ENCODE data around the gene DCLK2. TPM values are rescaled to one million over a fixed set of nuclear protein-coding genes. Genes with fewer than 3 reads are reported as not detected.

DCLK2 gene
- total and polyA plus RNA-seq, 2 donors (not counting 1 experiment from before 2014, with no cell fraction given), result 0.91 to 3.3 TPM

GRCh38 chr4:150211016-150211415 is 132.8 kb downstream of the DCLK2 start:
- Histone ChIP-seq H3K4me2 (replicated peaks; ENCODE audit: low read depth, low read length, poor library complexity, severe bottlenecking) (no peak overlapping the region), H3K27ac (ENCODE audit: low read length in 2 of 2) (no peak overlapping the region), H2AFZ (ENCODE audit: insufficient read depth, low read depth, low read length, poor library complexity, severe bottlenecking) (no peak overlapping the region), H3K4me3 (ENCODE audit: control extremely low read depth in 1 of 5, extremely low read depth in 1 of 5, insufficient read depth in 1 of 5, low read depth in 2 of 5, low read length in 4 of 5) (no peak overlapping the region), H3K9ac (ENCODE audit: low read length) (no peak overlapping the region), H3K9me3 (ENCODE audit: control extremely low read depth in 1 of 3, control insufficient read depth in 2 of 3, insufficient read depth in 1 of 3, low read length in 2 of 3) (no peaks in the 10 kb centered on the region), H3K27me3 (replicated peaks in 1 of 4; ENCODE audit: control extremely low read depth in 1 of 4, control insufficient read depth in 3 of 4, insufficient read depth in 4 of 4, low read length in 3 of 4) (no peaks in the 10 kb centered on the region), H4K20me1 (ENCODE audit: control insufficient read depth, insufficient read depth, low read length, poor library complexity, severe bottlenecking) (no peaks in the 10 kb centered on the region), H3K79me2 (ENCODE audit: control insufficient read depth, insufficient read depth, low read length) (no peaks in the 10 kb centered on the region), H3K36me3 (replicated peaks in 1 of 2; ENCODE audit: control extremely low read depth in 1 of 2, control insufficient read depth in 1 of 2, extremely low read depth in 1 of 2, insufficient read depth in 2 of 2, low read length in 1 of 2) (no peaks in the 10 kb centered on the region), H3K4me1 (ENCODE audit: control insufficient read depth in 2 of 2, insufficient read depth in 2 of 2, low read length in 2 of 2) (peaks cover 0 to 6% of the 10 kb centered on the region in 2 donors)
- Mint-ChIP-seq H3K27me3 (no peaks in the 10 kb centered on the region), H3K27ac (no peak overlapping the region), H3K9me3 (ENCODE audit: insufficient read depth) (no peaks in the 10 kb centered on the region), H3K4me3 (no peak overlapping the region), H3K4me1 (peaks cover 5% of the 10 kb centered on the region)
- WGBS (ENCODE audit: insufficient coverage), result 100% methylated on average over 6 of the region's 6 CpGs
- ChIA-PET CTCF (interaction anchor here (2.8 to 7.5 kb wide), 2 partner anchors 203 to 213 kb away, joined by 20 to 155 read pairs; no protein-coding TSS in a partner anchor), POLR2A (no interaction called here)
- no peak for DNase-seq
- TF ChIP-seq CTCF (IDR thresholded peaks at IDR 0.05) (no peak), EZH2 (IDR thresholded peaks at IDR 0.05; ENCODE audit: borderline replicate concordance, insufficient read depth, low read depth, low read length, poor library complexity, severe bottlenecking) (no peak)
- no peak for ATAC-seq (ENCODE audit: low read depth)
- intact Hi-C loops (cut with micrococcal nuclease), result no loop called here

GRCh38 chr4:150211799-150212445 is 133.7 kb downstream of the DCLK2 start:
- H3K4me1 Mint-ChIP-seq, result peaks cover 5% of the 10 kb centered on the region
- Histone ChIP-seq H3K4me3 (ENCODE audit: control extremely low read depth in 1 of 5, extremely low read depth in 1 of 5, insufficient read depth in 1 of 5, low read depth in 2 of 5, low read length in 4 of 5) (no peak overlapping the region), H3K27me3 (replicated peaks in 1 of 4; ENCODE audit: control extremely low read depth in 1 of 4, control insufficient read depth in 3 of 4, insufficient read depth in 4 of 4, low read length in 3 of 4) (no peaks in the 10 kb centered on the region), H3K9me3 (ENCODE audit: control extremely low read depth in 1 of 3, control insufficient read depth in 2 of 3, insufficient read depth in 1 of 3, low read length in 2 of 3) (no peaks in the 10 kb centered on the region), H3K4me2 (replicated peaks; ENCODE audit: low read depth, low read length, poor library complexity, severe bottlenecking) (no peak overlapping the region), H3K79me2 (ENCODE audit: control insufficient read depth, insufficient read depth, low read length) (no peaks in the 10 kb centered on the region), H2AFZ (ENCODE audit: insufficient read depth, low read depth, low read length, poor library complexity, severe bottlenecking) (no peak overlapping the region), H3K36me3 (replicated peaks in 1 of 2; ENCODE audit: control extremely low read depth in 1 of 2, control insufficient read depth in 1 of 2, extremely low read depth in 1 of 2, insufficient read depth in 2 of 2, low read length in 1 of 2) (no peaks in the 10 kb centered on the region), H3K4me1 (ENCODE audit: control insufficient read depth in 2 of 2, insufficient read depth in 2 of 2, low read length in 2 of 2) (peaks cover 0 to 6% of the 10 kb centered on the region in 2 donors), H3K9ac (ENCODE audit: low read length) (no peak overlapping the region), H3K27ac (ENCODE audit: low read length in 2 of 2) (no peak overlapping the region), H4K20me1 (ENCODE audit: control insufficient read depth, insufficient read depth, low read length, poor library complexity, severe bottlenecking) (no peaks in the 10 kb centered on the region)
- POLR2A ChIA-PET, result no interaction called here
- H3K27me3 Mint-ChIP-seq, result no peaks in the 10 kb centered on the region
- DNase-seq (no peak), ATAC-seq (ENCODE audit: low read depth) (no peak)
- CTCF ChIA-PET, result interaction anchor here (7.5 kb wide), 1 partner anchor 204 kb away, joined by 155 read pairs; no protein-coding TSS in a partner anchor
- no peak overlapping the region for H3K4me3 Mint-ChIP-seq
- intact Hi-C loops (cut with micrococcal nuclease), result no loop called here
- no peak overlapping the region for H3K27ac Mint-ChIP-seq
- WGBS (ENCODE audit: insufficient coverage), result 76% methylated on average over 3 of the region's 4 CpGs
- TF ChIP-seq EZH2 (IDR thresholded peaks at IDR 0.05; ENCODE audit: borderline replicate concordance, insufficient read depth, low read depth, low read length, poor library complexity, severe bottlenecking), result no peak
- no peak for TF ChIP-seq CTCF (IDR thresholded peaks at IDR 0.05)
- H3K9me3 Mint-ChIP-seq (ENCODE audit: insufficient read depth), result no peaks in the 10 kb centered on the region
